HCT116 (cell line): ENCODE measurements around the gene C1orf116. TPM values are rescaled to one million over a fixed set of nuclear protein-coding genes. Genes with fewer than 3 reads are reported as not detected.
A peak's percentile ranks its signal among the peaks of the same experiment; 100 is the strongest.

Experiments used
- ATAC-seq: fragments of 200-7000 bp; cut with Tn5 transposase; 2 replicates; pipeline ENCODE4 v1.9.1; 2020; ENCODE audit warnings: mild to moderate bottlenecking, moderate library complexity
- BruUV-seq: library from RNA; stranded (reverse); fragments of 400-500 nt; replicated peaks from 2 replicates; lab custom pipeline; 2021; lab: Mats Ljungman, UMichigan
- CTCF ChIA-PET: fragments of 300-600 bp; sonication (Branson Sonifier 250); formaldehyde crosslinking; loops from one replicate; lab custom pipeline; 2021; ENCODE audit warnings: antibody characterized with exemption; lab: Charles Lee
- POLR2A ChIA-PET: fragments of 300-600, 350-600 bp; sonication (Branson Sonifier 250); formaldehyde crosslinking; loops from one replicate; lab custom pipeline; 2021; ENCODE audit warnings: antibody characterized with exemption; lab: Charles Lee
- RAD21 ChIA-PET, 2 experiments: fragments of 300-600 bp; sonication (Branson Sonifier 250); formaldehyde crosslinking; loops; one replicate each; lab custom pipeline; 2023; ENCODE audit warnings: low total read pairs in 2 of 2; ENCODE audit not compliant: uncharacterized antibody in 2 of 2, unreplicated experiment in 2 of 2, low non-redundant PET in 1 of 2; lab: Charles Lee
- DNase-seq: peaks from one replicate; pipeline ENCODE4 v3.0.0-alpha.2; 2010; ENCODE audit warnings: low read depth, low spot score
- H2AFZ ChIP-seq: fragments of 200-600 bp; shearing (Covaris generic), sonication (generic); 2 replicates; pipeline ENCODE4 v1.6.1; 2017; ENCODE audit warnings: low read depth, mixed run types, mixed read lengths, antibody characterized with exemption, low read length; ENCODE audit not compliant: poor library complexity, severe bottlenecking
- H3K27ac ChIP-seq: 2 replicates; pipeline ENCODE4 v1.5.1; 2012; ENCODE audit warnings: low read depth, low read length
- H3K27me3 ChIP-seq: fragments of 200-600 bp; sonication (generic); 2 replicates; pipeline ENCODE4 v1.6.1; 2016; ENCODE audit warnings: mixed run types, low read length, mixed read lengths; ENCODE audit not compliant: insufficient read depth
- H3K36me3 ChIP-seq, 2 experiments: fragments of 200-500 bp in 1 of 2; fragments of 200-600 bp in 1 of 2; sonication (Bioruptor generic) in 1 of 2; sonication (generic) in 1 of 2; 2 replicates each; pipeline versions ENCODE4 v1.5.1 to v1.6.1; 2014 to 2016; ENCODE audit warnings: low read length in 2 of 2, inconsistent platforms in 1 of 2, mixed read lengths in 1 of 2, mixed run types in 1 of 2; ENCODE audit not compliant: insufficient read depth in 2 of 2, control insufficient read depth in 1 of 2
- H3K4me1 ChIP-seq, 2 experiments: fragments of 200-600 bp in 1 of 2; sonication (generic) in 1 of 2; 2 replicates each; pipeline versions ENCODE4 v1.5.1 to v1.6.1; 2012 to 2017; ENCODE audit warnings: low read length in 2 of 2, inconsistent platforms in 1 of 2, mild to moderate bottlenecking in 1 of 2, mixed read lengths in 1 of 2, mixed run types in 1 of 2, moderate library complexity in 1 of 2; ENCODE audit not compliant: insufficient read depth in 2 of 2, control insufficient read depth in 1 of 2
- H3K4me2 ChIP-seq: fragments of 200-600 bp; sonication (generic); 2 replicates; pipeline ENCODE4 v1.6.1; 2017; ENCODE audit warnings: mixed run types, low read length, mixed read lengths
- H3K4me3 ChIP-seq, 2 experiments: fragments of 200-600 bp in 1 of 2; sonication (generic) in 1 of 2; replicated peaks in 1 of 2; 2 replicates each; pipeline ENCODE4 v1.5.1; 2011 to 2016; ENCODE audit warnings: low read length in 2 of 2, control low read depth in 1 of 2, low read depth in 1 of 2, mild to moderate bottlenecking in 1 of 2, mixed read lengths in 1 of 2, mixed run types in 1 of 2
- H3K79me2 ChIP-seq: fragments of 200-600 bp; sonication (generic); 2 replicates; pipeline ENCODE4 v1.6.1; 2017; ENCODE audit warnings: mild to moderate bottlenecking, mixed run types, low read length, moderate library complexity, mixed read lengths; ENCODE audit not compliant: insufficient read depth
- H3K9ac ChIP-seq: fragments of 200-600 bp; sonication (generic); 2 replicates; pipeline ENCODE4 v1.6.1; 2016; ENCODE audit warnings: low read length, mixed read lengths
- H3K9me2 ChIP-seq: fragments of 200-600 bp; sonication (generic), shearing (Covaris generic); 2 replicates; pipeline ENCODE4 v1.6.1; 2017; ENCODE audit warnings: mixed run types, mild to moderate bottlenecking, moderate library complexity; ENCODE audit not compliant: insufficient read depth
- H3K9me3 ChIP-seq, 2 experiments: fragments of 200-500 bp in 1 of 2; fragments of 200-600 bp in 1 of 2; sonication (Bioruptor generic) in 1 of 2; sonication (generic) in 1 of 2; 2 replicates each; pipeline ENCODE4 v1.6.1; 2014 to 2017; ENCODE audit warnings: low read length in 2 of 2, mixed read lengths in 2 of 2, inconsistent platforms in 1 of 2, low read depth in 1 of 2, mild to moderate bottlenecking in 1 of 2, mixed run types in 1 of 2, moderate library complexity in 1 of 2; ENCODE audit not compliant: control insufficient read depth in 1 of 2, insufficient read depth in 1 of 2
- H4K20me1 ChIP-seq: fragments of 200-600 bp; sonication (generic), shearing (Covaris generic); 2 replicates; pipeline ENCODE4 v1.6.1; 2017; ENCODE audit warnings: mixed run types, mild to moderate bottlenecking, moderate library complexity; ENCODE audit not compliant: insufficient read depth
- ATF3 ChIP-seq: IDR thresholded peaks from 2 replicates; pipeline ENCODE4 v1.6.1; 2012
- CEBPB ChIP-seq: IDR thresholded peaks from 2 replicates; pipeline ENCODE4 v1.6.1; 2012; ENCODE audit warnings: low read depth
- EGR1 ChIP-seq: IDR thresholded peaks from 2 replicates; pipeline ENCODE4 v1.6.1; 2012; ENCODE audit warnings: low read depth
- ELF1 ChIP-seq: IDR thresholded peaks from 2 replicates; pipeline ENCODE4 v1.6.1; 2012; ENCODE audit warnings: low read depth, borderline replicate concordance
- EZH2 ChIP-seq: fragments of 200-600 bp; sonication (generic); IDR thresholded peaks from 2 replicates; pipeline ENCODE4 v1.6.1; 2017; ENCODE audit warnings: antibody characterized with exemption, mixed run types
- EZH2phosphoT487 ChIP-seq: fragments of 200-600 bp; IDR thresholded peaks from 2 replicates; pipeline ENCODE4 v1.6.1; 2018; ENCODE audit warnings: antibody characterized with exemption, borderline replicate concordance
- FOSL1 ChIP-seq: IDR thresholded peaks from 2 replicates; pipeline ENCODE4 v1.6.1; 2012; ENCODE audit warnings: low read depth
- JUND ChIP-seq: IDR thresholded peaks from 2 replicates; pipeline ENCODE4 v1.6.1; 2012
- MAX ChIP-seq: IDR thresholded peaks from 2 replicates; pipeline ENCODE4 v1.6.1; 2012
- REST ChIP-seq: IDR thresholded peaks from 2 replicates; pipeline ENCODE4 v1.6.1; 2012; ENCODE audit warnings: low read depth
- SIN3A ChIP-seq: IDR thresholded peaks from 2 replicates; pipeline ENCODE4 v1.6.1; 2012; ENCODE audit warnings: low read depth
- YY1 ChIP-seq: IDR thresholded peaks from 2 replicates; pipeline ENCODE4 v1.6.1; 2011; ENCODE audit warnings: low read length, low read depth, moderate library complexity, mild to moderate bottlenecking; ENCODE audit not compliant: insufficient replicate concordance; ENCODE audit errors: extremely low read depth
- ZFX ChIP-seq: fragments of 450-650 bp; IDR thresholded peaks from 2 replicates; pipeline ENCODE4 v1.6.1; 2017
- intact Hi-C: fragments of 100-400 bp; cut with micrococcal nuclease; formaldehyde crosslinking; loops from 2 replicates; pipeline ENCODE4 v1.10.0; 2022
- total RNA-seq: library from RNA; stranded (reverse); gene quantifications from one replicate; pipeline ENCODE4 v1.2.1, GENCODE V29; 2021; ENCODE audit not compliant: unreplicated experiment

C1orf116 gene
- total RNA-seq, 1 experiment from 2014 or later: 3.6 TPM

GRCh38 chr1:207052911-207053769 is 20.6 kb upstream of the C1orf116 start, which contains the start of gene PFKFB2 (continued):
- TF ChIP-seq YY1 (peak; percentile 65), ZFX (no peak), EZH2phosphoT487 (no peak), EGR1 (peak; percentile 79), MAX (peak; percentile 73)

- TF ChIP-seq ATF3: no peak
- TF ChIP-seq SIN3A: 0 out of 2 replicates have a peak, but pooled peaks have one; percentile 7
- TF ChIP-seq YY1: no peak
- no peak for TF ChIP-seq CEBPB
- TF ChIP-seq FOSL1: 0 out of 2 replicates have a peak, but pooled peaks have one; percentile 6
- no peak; the same call in 1 of the 2 replicates for TF ChIP-seq JUND
- TF ChIP-seq EZH2: no peak
- TF ChIP-seq MAX: peak; percentile 60
- no peak for TF ChIP-seq ELF1
- no peak for TF ChIP-seq REST
- 0 out of 2 replicates have a peak, but pooled peaks have one; percentile 2 for TF ChIP-seq EGR1
- TF ChIP-seq EZH2phosphoT487: no peak
- TF ChIP-seq ZFX: no peak
- no TSS peak for BruUV-seq
- H3K9ac ChIP-seq: peak within 1 kb of the TSS; percentile 96
- peak within 1 kb of the TSS; percentile 73 for H3K4me2 ChIP-seq
- ChIA-PET RAD21 (no interaction called here), CTCF (interaction anchor here (1.2 kb wide), 1 partner anchor 33 kb away, joined by 3 read pairs; no protein-coding TSS in a partner anchor), POLR2A (interaction anchor here (1.0 kb wide), 1 partner anchor 19 kb away, joined by 3 read pairs; the partner anchor contains the start of gene C1orf116)
- no peaks in the 10 kb centered on the region for H3K9me3 ChIP-seq
- H3K27me3 ChIP-seq: no peaks in the 10 kb centered on the region
- peaks cover 44% of the 10 kb centered on the region for H3K79me2 ChIP-seq
- H3K36me3 ChIP-seq: peaks cover 14 to 29% of the 10 kb centered on the region in 2 experiments
- intact Hi-C loops: loop anchor here (2.0 kb wide), 1 partner anchor 47 kb away; no protein-coding TSS in a partner anchor
- H3K4me3 ChIP-seq: peak within 1 kb of the TSS; percentile 88 to 90
- peak; percentile 0; the same call in 1 of the 2 replicates for ATAC-seq
- peak within 1 kb of the TSS; percentile 85 for H3K27ac ChIP-seq
- peaks cover 8% of the 10 kb centered on the region; the same call in 1 of the 2 replicates for H4K20me1 ChIP-seq
- DNase-seq: no peak
- H3K4me1 ChIP-seq: peaks cover 11 to 29% of the 10 kb centered on the region in 2 experiments
- peak within 1 kb of the TSS; percentile 67 for H2AFZ ChIP-seq
- no peaks in the 10 kb centered on the region for H3K9me2 ChIP-seq
Measured at GRCh38 chr1:207051191-207051943, 18.8 kb upstream of the C1orf116 start, which contains the start of gene YOD1. TSS of gene YOD1 (minus strand) at chr1:207051208. CDS start at chr1:207051030, 178 bp downstream.
